ENCODE results near the gene PFN4. TPM values are rescaled to one million over a fixed set of nuclear protein-coding genes. Genes with fewer than 3 reads are reported as not detected.
"Not testable (repeated sequence)": the region's sequence is repeated elsewhere in the genome, so short reads cannot be mapped to it uniquely, and the experiment has no call there.

Gene PFN4
- total and polyA plus RNA-seq, 2 experiments from 2014 or later = 0.64 TPM; not detected in 1

- Histone ChIP-seq H3K4me3 (no peak overlapping the region), H3K9me2 (ENCODE audit: insufficient read depth) (no peaks in the 10 kb centered on the region), H4K20me1 (ENCODE audit: insufficient read depth) (no peaks in the 10 kb centered on the region), H3K27ac (no peak overlapping the region), H3K9ac (no peak overlapping the region), H3K9me3 (ENCODE audit: low read depth) (no peaks in the 10 kb centered on the region), H3K79me2 (ENCODE audit: insufficient read depth) (no peaks in the 10 kb centered on the region), H2AFZ (no peak overlapping the region), H3K4me1 (ENCODE audit: insufficient read depth) (no peaks in the 10 kb centered on the region), H3K36me3 (ENCODE audit: low read depth) (no peaks in the 10 kb centered on the region), H3K27me3 (replicated peaks; ENCODE audit: insufficient read depth) (no peaks in the 10 kb centered on the region), H3F3A (ENCODE audit: insufficient read depth) (no peaks in the 10 kb centered on the region), H3K4me2 (ENCODE audit: unreplicated experiment) (no peak overlapping the region)
- no peak for DNase-seq
- in situ Hi-C loops (cut with MboI) = no loop called here
- TF ChIP-seq EZH2phosphoT487 (IDR thresholded peaks at IDR 0.05; ENCODE audit: insufficient read depth, low read depth) (no peak), EZH2 (IDR thresholded peaks at IDR 0.05; ENCODE audit: insufficient read depth, poor library complexity, severe bottlenecking) (no peak)
- WGBS, 2 experiments (ENCODE audit: low coverage in 1 of 2, low lambda C conversion rate in 2 of 2, missing lambda C conversion rate in 2 of 2) = 93 to 99% methylated on average over 4 of the region's 4 CpGs
Measured at GRCh38 chr2:24153478-24153877, 30.3 kb upstream of the PFN4 start.

DNA sequence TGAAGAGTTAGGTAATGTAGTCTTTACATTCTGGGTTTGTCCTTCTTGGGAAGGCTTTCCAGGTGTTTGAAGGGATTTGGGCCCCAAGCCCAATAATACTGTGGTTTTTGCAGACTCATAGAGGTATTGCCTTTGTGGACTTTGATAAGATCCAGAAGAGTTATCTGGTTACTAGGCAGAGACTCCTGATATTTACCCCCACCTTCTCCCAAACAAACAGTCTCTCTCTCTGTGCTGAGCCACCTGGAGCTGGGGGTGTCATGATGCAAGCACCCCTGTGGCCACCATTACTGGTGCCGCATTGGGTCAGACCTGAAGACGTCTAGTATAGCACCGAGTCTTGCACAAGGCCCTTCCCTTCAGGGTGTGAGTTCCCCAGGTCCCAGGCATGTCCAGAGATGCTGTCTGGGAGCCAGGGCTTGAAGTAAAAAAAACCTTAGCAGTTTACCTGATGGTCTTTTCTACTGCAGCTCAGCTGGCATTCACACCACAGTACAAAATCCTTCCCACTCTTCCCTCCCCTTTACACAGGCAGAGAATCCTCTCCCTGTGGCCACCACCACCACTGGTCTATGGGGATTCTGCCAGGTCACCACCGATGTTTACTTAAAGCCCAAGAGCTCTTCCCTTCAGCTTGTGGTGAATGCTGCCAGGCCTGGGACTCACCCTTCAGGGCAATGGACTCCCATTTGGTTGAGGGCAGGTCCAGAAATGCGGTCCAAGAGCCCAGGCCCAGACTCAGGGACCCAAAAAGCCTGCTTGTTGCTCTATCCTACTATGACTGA lies 29.5 kb upstream of the PFN4 start:
- Histone ChIP-seq H3K27me3 (replicated peaks; ENCODE audit: insufficient read depth) (no peaks in the 10 kb centered on the region), H3K9me2 (ENCODE audit: insufficient read depth) (no peaks in the 10 kb centered on the region), H3K4me2 (ENCODE audit: unreplicated experiment) (no peak overlapping the region), H3K9me3 (ENCODE audit: low read depth) (peaks cover 1% of the 10 kb centered on the region), H3F3A (ENCODE audit: insufficient read depth) (no peaks in the 10 kb centered on the region), H3K9ac (no peak overlapping the region), H3K79me2 (ENCODE audit: insufficient read depth) (no peaks in the 10 kb centered on the region), H3K27ac (no peak overlapping the region), H3K36me3 (ENCODE audit: low read depth) (peaks cover 3% of the 10 kb centered on the region; the same call in 1 of the 2 replicates), H3K4me1 (ENCODE audit: insufficient read depth) (no peaks in the 10 kb centered on the region), H2AFZ (no peak overlapping the region), H4K20me1 (ENCODE audit: insufficient read depth) (no peaks in the 10 kb centered on the region), H3K4me3 (no peak overlapping the region)
- TF ChIP-seq EZH2phosphoT487 (IDR thresholded peaks at IDR 0.05; ENCODE audit: insufficient read depth, low read depth) (no peak), EZH2 (IDR thresholded peaks at IDR 0.05; ENCODE audit: insufficient read depth, poor library complexity, severe bottlenecking) (no peak)
- in situ Hi-C loops (cut with MboI) = no loop called here
- no peak for DNase-seq
- whole genome bisulfite sequencing, 2 experiments (ENCODE audit: low coverage in 1 of 2, low lambda C conversion rate in 2 of 2, missing lambda C conversion rate in 2 of 2) = 79 to 81% methylated on average over 5 of the region's 5 CpGs

DNA sequence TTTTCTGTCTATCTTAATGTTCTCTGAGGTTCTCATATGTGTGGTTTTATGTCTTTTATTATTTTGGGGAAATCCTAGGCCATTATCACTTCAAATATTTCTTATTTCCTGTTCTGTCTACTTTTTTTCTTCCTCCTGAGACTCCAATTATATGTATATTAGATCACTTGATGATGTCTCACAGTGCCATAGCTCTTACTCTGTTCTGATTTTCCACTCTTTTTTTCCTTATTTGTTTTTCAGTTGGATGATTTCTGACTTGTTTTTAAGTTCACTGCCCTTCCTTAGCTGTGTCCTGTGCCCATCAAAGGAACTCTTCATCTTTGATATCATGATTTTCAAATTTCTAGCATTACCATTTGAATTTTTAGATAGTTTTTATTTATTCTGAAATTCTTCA lies 24.2 kb upstream of the PFN4 start:
- peak; percentile 17 for DNase-seq
- H3K4me3 ChIP-seq = no peak overlapping the region
- no peaks in the 10 kb centered on the region for H3K4me1 ChIP-seq (ENCODE audit: insufficient read depth)
- TF ChIP-seq EZH2phosphoT487 (IDR thresholded peaks at IDR 0.05; ENCODE audit: insufficient read depth, low read depth) (no peak), EZH2 (IDR thresholded peaks at IDR 0.05; ENCODE audit: insufficient read depth, poor library complexity, severe bottlenecking) (no peak)
- H3K9me3 ChIP-seq (ENCODE audit: low read depth) = peaks cover 3% of the 10 kb centered on the region
- no peaks in the 10 kb centered on the region for H3K9me2 ChIP-seq (ENCODE audit: insufficient read depth)
- H3K4me2 ChIP-seq (ENCODE audit: unreplicated experiment) = no peak overlapping the region
- H2AFZ ChIP-seq = no peak overlapping the region
- H3K27ac ChIP-seq = no peak overlapping the region
- in situ Hi-C loops (cut with MboI) = no loop called here
- no peaks in the 10 kb centered on the region for H4K20me1 ChIP-seq (ENCODE audit: insufficient read depth)
- H3K27me3 ChIP-seq (replicated peaks; ENCODE audit: insufficient read depth) = no peaks in the 10 kb centered on the region
- H3K9ac ChIP-seq = no peak overlapping the region
- no peaks in the 10 kb centered on the region for H3K79me2 ChIP-seq (ENCODE audit: insufficient read depth)
- H3K36me3 ChIP-seq (ENCODE audit: low read depth) = peaks cover 9% of the 10 kb centered on the region; the same call in 1 of the 2 replicates
- no peaks in the 10 kb centered on the region for H3F3A ChIP-seq (ENCODE audit: insufficient read depth)

- DNase-seq = peak; percentile 12
- H3K4me1 ChIP-seq (ENCODE audit: insufficient read depth); in situ Hi-C loops (cut with MboI); H3K27me3 ChIP-seq (replicated peaks; ENCODE audit: insufficient read depth); H3K4me2 ChIP-seq (ENCODE audit: unreplicated experiment); H3K9ac ChIP-seq; H2AFZ ChIP-seq; H4K20me1 ChIP-seq (ENCODE audit: insufficient read depth); H3K79me2 ChIP-seq (ENCODE audit: insufficient read depth); H3F3A ChIP-seq (ENCODE audit: insufficient read depth); H3K27ac ChIP-seq; H3K9me2 ChIP-seq (ENCODE audit: insufficient read depth); H3K4me3 ChIP-seq; H3K9me3 ChIP-seq (ENCODE audit: low read depth); H3K36me3 ChIP-seq (ENCODE audit: low read depth): not testable (repeated sequence)
- 90 to 92% methylated on average over 5 of the region's 5 CpGs for WGBS, 2 experiments (ENCODE audit: low coverage in 1 of 2, low lambda C conversion rate in 2 of 2, missing lambda C conversion rate in 2 of 2)
Measured at GRCh38 chr2:24140305-24140704, 17.2 kb upstream of the PFN4 start.

- H3K27ac ChIP-seq = no peak overlapping the region
- H3K9me3 ChIP-seq (ENCODE audit: low read depth) = no peaks in the 10 kb centered on the region
- H4K20me1 ChIP-seq (ENCODE audit: insufficient read depth) = no peaks in the 10 kb centered on the region
- no peak overlapping the region for H3K9ac ChIP-seq
- 50 to 58% methylated on average over 3 of the region's 3 CpGs for WGBS, 2 experiments (ENCODE audit: low coverage in 1 of 2, low lambda C conversion rate in 2 of 2, missing lambda C conversion rate in 2 of 2)
- no peak overlapping the region for H3K4me2 ChIP-seq (ENCODE audit: unreplicated experiment)
- no peak for DNase-seq
- in situ Hi-C loops (cut with MboI) = no loop called here
- H3F3A ChIP-seq (ENCODE audit: insufficient read depth) = no peaks in the 10 kb centered on the region
- TF ChIP-seq EZH2 (IDR thresholded peaks at IDR 0.05; ENCODE audit: insufficient read depth, poor library complexity, severe bottlenecking) = no peak
- TF ChIP-seq EZH2phosphoT487 (IDR thresholded peaks at IDR 0.05; ENCODE audit: insufficient read depth, low read depth) = no peak
- no peaks in the 10 kb centered on the region for H3K27me3 ChIP-seq (replicated peaks; ENCODE audit: insufficient read depth)
- no peaks in the 10 kb centered on the region for H3K4me1 ChIP-seq (ENCODE audit: insufficient read depth)
- no peak overlapping the region for H3K4me3 ChIP-seq
- no peaks in the 10 kb centered on the region for H3K9me2 ChIP-seq (ENCODE audit: insufficient read depth)
- no peaks in the 10 kb centered on the region for H3K36me3 ChIP-seq (ENCODE audit: low read depth)
- H2AFZ ChIP-seq = no peak overlapping the region
- H3K79me2 ChIP-seq (ENCODE audit: insufficient read depth) = no peaks in the 10 kb centered on the region
Measured at GRCh38 chr2:24132543-24132942, 9.4 kb upstream of the PFN4 start.

Data from GM23248 (cell line).